Measurements from ENCODE around the gene GRM8. TPM values are rescaled to one million over a fixed set of nuclear protein-coding genes. Genes with fewer than 3 reads are reported as not detected.
A peak's percentile ranks its signal among the peaks of the same experiment; 100 is the strongest.

GRM8 gene
- total RNA-seq, 1 experiment from 2014 or later, result not detected

- no peak for DNase-seq (ENCODE audit: extremely low read depth, low read depth)
Measured at GRCh38 chr7:127152423-127152822, 100.3 kb downstream of the GRM8 start.

GRCh38 chr7:127151379-127151778 lies 101.4 kb downstream of the GRM8 start:
- DNase-seq (ENCODE audit: extremely low read depth, low read depth), result no peak

- DNase-seq (ENCODE audit: extremely low read depth, low read depth), result no peak
Measured at GRCh38 chr7:127150543-127150942, 102.2 kb downstream of the GRM8 start.

- DNase-seq (ENCODE audit: extremely low read depth, low read depth), result no peak
Measured at GRCh38 chr7:127146746-127147536, 105.8 kb downstream of the GRM8 start.

GRCh38 chr7:127137146-127137545 lies 115.6 kb downstream of the GRM8 start:
- DNase-seq (ENCODE audit: extremely low read depth, low read depth), result no peak

- no peak for DNase-seq (ENCODE audit: extremely low read depth, low read depth)
Measured at GRCh38 chr7:127135871-127136485, 116.8 kb downstream of the GRM8 start.

- no peak for DNase-seq (ENCODE audit: extremely low read depth, low read depth)
Measured at GRCh38 chr7:127123220-127123619, 129.5 kb downstream of the GRM8 start.

GRCh38 chr7:127119517-127119916 lies 133.2 kb downstream of the GRM8 start:
- no peak for DNase-seq (ENCODE audit: extremely low read depth, low read depth)

GRCh38 chr7:127114742-127115265 lies 137.9 kb downstream of the GRM8 start:
- DNase-seq (ENCODE audit: extremely low read depth, low read depth), result no peak

GRCh38 chr7:127107601-127108007 lies 145.1 kb downstream of the GRM8 start:
- DNase-seq (ENCODE audit: extremely low read depth, low read depth), result peak; percentile 52

- DNase-seq (ENCODE audit: extremely low read depth, low read depth), result no peak
Measured at GRCh38 chr7:127093340-127093739, 159.4 kb downstream of the GRM8 start.

- no peak for DNase-seq (ENCODE audit: extremely low read depth, low read depth)
Measured at GRCh38 chr7:127091620-127092019, 161.1 kb downstream of the GRM8 start.

- DNase-seq (ENCODE audit: extremely low read depth, low read depth), result no peak
Measured at GRCh38 chr7:127089146-127089545, 163.6 kb downstream of the GRM8 start.

GRCh38 chr7:127081539-127081938 lies 171.2 kb downstream of the GRM8 start:
- no peak for DNase-seq (ENCODE audit: extremely low read depth, low read depth)

- no peak for DNase-seq (ENCODE audit: extremely low read depth, low read depth)
Measured at GRCh38 chr7:127080576-127080975, 172.2 kb downstream of the GRM8 start.

GRCh38 chr7:127066974-127067373 lies 185.8 kb downstream of the GRM8 start:
- DNase-seq (ENCODE audit: extremely low read depth, low read depth), result no peak

- no peak for DNase-seq (ENCODE audit: extremely low read depth, low read depth)
Measured at GRCh38 chr7:127059475-127059874, 193.3 kb downstream of the GRM8 start.

- no peak for DNase-seq (ENCODE audit: extremely low read depth, low read depth)
Measured at GRCh38 chr7:127057918-127058317, 194.8 kb downstream of the GRM8 start.

GRCh38 chr7:127056202-127056601 lies 196.5 kb downstream of the GRM8 start:
- DNase-seq (ENCODE audit: extremely low read depth, low read depth), result no peak

GRCh38 chr7:127047521-127047920 lies 205.2 kb downstream of the GRM8 start:
- DNase-seq (ENCODE audit: extremely low read depth, low read depth), result no peak

GRCh38 chr7:127041689-127042452 lies 210.9 kb downstream of the GRM8 start:
- DNase-seq (ENCODE audit: extremely low read depth, low read depth), result no peak

Data from NCI-H460 (cell line).